Measurements from ENCODE around the gene MARK2.
A peak's percentile ranks its signal among the peaks of the same experiment; 100 is the strongest.
"Not testable (repeated sequence)": the region's sequence is repeated elsewhere in the genome, so short reads cannot be mapped to it uniquely, and the experiment has no call there.

The MARK2 gene

DNA sequence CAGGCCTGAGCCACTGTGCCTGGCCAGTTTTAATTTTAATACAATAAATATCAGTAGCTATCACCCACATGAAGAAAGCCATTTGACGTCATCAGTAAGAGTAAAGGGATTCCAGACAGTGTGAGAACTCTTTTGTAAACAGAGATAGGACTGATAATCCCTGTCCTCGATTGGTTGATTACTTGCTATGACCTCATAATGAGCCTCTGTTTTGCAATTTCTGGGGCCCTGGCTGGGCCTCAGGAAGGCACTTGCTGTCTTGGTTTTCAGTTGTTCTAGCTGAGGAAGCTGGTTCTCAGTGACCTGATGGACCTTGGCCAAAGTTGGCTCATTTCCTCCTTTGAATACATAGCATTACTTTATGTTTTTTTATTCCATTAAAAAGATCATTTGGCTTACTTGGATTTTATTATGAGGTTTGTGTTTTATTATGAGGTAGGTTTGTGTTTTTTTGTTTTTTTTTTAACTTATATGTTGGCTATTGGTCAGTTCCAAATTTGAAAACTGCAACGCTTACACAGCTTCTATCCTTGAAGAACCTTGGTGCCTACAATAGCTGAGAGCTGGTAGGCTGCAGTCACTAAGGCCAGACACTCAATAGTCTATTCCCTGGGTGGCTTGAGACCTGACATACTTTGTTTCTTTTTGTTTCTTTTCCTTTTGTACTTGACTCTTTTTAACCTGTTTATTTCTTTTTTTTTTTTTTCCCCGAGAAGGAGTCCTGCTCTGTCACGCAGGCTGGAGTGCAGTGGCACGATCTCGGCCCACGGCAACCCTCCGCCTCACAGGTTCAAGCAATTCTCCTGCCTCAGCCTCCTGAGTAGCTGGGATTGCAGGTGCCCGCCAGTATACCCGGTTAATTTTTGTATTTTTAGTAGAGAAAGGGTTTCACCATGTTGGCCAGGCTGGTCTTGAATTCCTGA, 20.0 kb downstream of the MARK2 start:
- peak; percentile 94 for DNase-seq

DNA sequence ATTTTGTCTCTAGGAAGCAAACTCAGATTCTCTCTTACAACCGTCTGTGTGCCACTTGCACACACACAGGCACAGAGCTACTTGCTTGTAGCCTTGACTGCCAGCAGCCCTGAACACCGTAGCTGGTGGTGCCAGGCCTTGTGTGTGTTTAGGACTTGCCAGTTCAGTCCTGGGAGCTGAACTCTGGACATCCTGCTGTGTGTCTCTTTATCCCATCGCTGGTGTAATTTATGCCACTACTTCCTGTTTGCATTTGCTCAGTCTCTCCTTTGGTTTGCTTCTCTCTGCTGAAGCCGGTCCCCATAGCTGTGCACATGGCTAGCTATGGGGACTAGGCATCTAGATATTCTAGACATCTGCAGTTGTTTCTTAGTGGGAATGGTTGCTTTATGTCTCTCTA, 24.0 kb downstream of the MARK2 start:
- DNase-seq: peak; percentile 65

DNA sequence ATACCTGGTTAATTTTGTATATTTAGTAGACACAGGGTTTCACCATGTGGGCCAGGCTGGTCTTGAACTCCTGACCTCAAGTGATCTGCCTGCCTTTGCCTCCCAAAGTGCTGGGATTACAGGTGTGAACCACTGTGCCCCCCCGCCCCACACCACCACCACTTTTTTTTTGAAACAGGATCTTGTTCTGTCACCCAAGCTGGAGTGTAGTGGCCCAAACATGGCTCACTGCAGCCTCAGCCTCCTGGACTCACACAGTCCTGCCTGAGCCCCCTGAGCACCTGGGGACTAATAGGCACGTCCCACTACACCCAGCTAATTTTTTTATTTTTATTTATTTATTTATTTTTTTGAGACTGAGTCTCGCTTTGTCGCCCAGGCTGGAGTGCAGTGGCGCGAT, 24.7 kb downstream of the MARK2 start:
- not testable (repeated sequence) for DNase-seq

DNA sequence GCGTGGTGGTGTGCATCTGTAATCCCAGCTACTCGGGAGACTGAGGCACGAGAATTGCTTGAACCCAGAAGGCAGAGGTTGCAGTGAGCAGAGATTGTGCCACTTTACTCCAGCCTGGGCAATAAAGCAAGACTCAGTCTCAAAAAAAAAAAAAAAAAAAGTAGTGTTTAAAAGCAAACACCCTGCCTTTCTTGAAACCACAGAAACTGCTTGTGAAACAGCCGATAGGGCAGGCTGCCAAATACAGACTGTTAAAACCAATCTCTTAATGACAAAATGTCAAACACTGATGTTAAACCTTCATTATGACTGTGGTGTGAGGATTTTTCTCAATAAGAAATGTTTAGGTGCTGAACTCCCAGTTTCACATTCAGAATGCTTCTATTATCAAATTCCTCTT, 27.3 kb downstream of the MARK2 start:
- peak; percentile 88 for DNase-seq

DNA sequence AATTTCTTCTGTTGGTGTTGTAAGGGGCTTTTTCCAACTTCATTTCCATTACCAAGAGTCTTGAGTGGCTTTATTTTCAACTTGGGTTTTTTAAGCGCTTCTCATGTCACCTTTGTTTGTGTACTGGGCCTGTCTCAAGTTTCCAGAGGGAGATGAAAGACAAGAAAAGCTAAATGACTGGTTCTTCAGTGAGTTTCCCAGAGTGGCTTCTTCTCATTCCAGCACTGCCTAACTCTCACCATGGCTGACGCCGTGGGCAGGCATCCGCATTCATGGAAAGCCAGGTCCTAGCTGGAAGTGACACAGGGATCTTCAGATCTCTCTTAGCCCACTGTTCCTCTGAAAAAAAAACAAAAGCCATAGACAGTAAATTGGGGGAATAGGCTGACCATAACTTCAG, 28.6 kb downstream of the MARK2 start:
- no peak for DNase-seq

DNA sequence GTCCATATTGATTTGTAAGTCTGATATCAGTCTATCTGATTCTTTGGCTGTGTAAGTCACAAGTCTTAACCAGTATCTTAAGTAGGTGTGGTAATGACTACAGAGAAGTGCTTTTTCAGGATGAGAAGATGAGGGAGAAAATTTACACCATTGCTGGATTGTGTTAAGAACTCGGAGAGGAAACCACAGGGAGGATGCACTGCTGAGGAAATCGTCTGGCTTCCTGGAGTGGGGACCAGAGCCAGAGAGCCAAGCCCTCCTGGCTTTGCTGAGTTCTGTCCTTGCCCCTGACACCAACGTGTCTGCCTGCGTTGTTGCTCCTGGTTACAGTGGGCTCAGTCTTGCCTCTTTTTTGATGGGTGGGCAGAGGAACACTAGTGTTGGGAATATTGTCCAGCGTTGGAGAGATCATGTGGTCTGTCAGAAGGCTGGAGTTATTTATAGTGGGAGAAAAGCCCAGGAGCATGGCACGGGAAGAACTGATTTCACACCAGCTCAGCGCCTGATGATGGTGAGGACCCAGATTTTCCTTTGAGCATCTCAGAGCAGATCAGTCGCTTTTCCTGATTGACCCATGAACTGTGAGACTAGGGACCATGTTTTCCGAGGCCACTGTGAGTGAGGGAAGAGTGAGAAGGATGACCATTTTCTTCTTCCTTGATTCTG, 29.6 kb downstream of the MARK2 start:
- peak; percentile 30 for DNase-seq

DNA sequence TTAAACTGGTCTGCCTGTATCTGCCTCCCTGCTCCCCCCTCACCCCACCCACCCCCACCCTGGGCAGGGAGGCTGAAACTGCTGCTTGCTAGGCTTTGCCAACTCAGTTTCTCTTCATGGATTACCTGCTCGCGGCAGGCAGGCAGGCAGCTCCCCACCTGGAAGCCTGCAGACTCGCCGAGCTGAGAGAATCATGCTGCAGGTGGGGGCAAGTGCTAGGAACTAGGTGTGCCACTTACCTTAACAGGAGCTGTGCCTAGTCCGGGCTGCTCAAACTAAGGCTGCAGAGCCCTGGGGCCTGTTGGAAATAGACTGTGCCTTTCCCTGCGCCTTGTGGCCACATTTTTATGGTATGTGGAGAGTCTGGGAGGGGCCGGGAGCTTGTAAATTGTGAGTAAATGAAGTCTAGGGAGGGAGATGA, 30.3 kb downstream of the MARK2 start:
- DNase-seq: no peak

DNA sequence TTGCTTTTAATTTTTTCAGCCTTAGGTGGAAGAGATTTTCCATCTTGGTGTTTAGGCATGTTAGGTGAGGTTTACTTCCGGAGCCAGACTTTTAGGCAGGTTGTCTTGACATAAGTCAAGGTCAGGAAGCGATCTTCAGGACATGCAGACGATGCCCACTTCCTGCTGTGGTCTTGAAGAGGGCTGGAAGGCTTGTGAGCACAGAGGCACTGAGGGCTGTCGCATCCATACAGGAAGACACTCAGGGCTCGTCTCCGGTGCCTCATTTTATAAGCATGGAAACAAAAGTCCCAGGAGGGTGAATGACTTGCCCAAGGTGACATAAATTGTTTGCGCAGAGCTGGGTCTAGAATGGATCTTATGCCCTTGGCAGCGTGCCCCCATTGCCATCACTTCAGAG, 30.8 kb downstream of the MARK2 start:
- no peak for DNase-seq

DNA sequence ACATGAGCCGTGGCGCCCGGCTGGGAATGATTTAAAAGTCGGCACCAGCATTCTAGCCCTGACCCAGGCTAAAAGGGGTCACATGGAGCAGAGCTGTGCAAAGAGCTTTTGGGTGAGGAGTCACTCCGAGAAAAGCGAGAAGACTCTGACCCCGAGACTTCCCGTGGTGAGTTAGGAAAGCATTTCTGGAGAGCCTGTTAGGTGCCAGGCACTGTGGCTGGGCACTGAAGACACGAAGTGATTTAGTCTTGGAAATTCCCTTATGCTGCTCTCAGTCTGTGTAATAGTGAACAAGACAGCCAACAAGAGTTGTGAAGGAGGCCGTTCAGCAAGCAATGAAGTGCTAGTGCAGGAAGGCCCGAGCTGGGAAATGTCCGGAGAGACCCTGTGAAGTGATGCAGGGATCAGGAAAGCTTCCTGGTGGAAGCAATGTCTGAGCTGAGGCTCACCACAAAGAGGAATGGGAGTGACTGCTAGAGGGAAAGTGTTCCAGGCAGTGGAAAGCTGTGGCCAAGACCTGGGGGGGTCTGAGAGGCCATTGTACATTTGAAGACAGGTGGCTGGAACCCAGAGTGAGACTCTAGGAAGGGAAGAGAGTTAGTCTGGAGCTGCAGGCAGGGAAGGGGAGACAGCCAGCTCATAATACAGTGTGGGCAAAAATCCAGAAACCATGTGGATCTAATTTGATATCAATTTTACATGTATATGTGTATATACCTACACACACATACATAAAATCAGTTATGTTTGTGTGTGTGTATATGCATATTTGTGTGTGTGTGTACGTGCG, 31.6 kb downstream of the MARK2 start:
- DNase-seq: no peak

DNA sequence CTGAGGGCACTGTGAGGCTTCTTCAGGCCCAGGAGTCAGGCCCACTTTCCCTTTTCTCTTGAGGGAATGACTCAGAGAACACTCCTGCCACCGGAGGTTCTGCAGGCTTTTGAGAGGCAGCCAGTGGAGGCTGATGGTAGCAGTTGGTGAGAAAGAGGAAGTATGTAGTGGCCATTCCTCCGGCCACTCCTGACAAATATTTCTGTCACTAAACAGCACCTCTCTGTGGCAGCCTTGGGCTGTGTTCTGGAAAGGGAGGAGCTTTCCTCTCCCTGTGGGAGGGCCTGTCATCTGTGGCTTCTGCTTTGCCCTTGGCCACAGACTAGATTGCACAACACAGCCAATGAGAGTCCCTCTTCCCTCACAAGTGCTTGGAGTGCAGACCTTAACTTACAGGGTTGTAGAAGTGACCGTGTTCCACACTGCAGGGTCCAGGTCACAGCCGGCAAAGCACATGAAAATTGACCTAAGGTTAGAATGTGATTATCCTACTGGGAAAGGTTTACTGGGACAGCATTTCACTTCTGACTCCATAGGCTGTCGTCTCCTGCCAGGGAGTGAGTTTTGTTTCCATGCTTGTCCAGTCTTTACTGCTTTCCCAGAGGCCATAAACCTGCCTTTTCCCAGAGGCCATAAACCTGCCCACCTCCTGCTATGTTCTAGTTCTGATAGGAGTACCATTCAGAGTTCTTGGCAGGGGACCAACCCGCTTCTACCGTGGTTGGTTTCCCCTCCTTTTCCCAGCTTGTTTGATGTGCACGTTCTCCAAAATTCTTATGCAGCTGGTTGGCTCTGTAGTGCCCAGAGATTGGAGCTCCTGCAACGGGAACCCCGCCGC, 33.3 kb downstream of the MARK2 start:
- DNase-seq: peak; percentile 100

DNA sequence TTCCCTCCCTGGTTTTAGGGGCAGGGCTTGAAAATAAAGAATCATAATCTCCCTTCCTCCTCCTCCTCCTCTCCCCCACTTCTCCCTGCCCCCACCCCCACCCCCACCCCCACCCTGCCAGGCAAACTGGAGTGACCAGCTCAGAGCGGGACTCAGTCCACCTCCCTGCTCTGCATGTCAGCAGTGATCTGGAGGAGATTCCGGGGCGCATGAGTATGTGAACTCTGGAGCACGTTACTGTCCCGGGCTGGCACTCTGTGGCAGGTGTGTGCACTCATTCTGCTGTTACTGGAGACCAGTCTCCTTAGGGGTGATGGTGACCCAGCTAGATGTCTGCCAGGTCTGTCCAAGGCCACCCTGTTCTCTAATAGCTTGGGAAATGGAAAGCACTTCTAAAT, 33.9 kb downstream of the MARK2 start:
- DNase-seq: no peak

DNA sequence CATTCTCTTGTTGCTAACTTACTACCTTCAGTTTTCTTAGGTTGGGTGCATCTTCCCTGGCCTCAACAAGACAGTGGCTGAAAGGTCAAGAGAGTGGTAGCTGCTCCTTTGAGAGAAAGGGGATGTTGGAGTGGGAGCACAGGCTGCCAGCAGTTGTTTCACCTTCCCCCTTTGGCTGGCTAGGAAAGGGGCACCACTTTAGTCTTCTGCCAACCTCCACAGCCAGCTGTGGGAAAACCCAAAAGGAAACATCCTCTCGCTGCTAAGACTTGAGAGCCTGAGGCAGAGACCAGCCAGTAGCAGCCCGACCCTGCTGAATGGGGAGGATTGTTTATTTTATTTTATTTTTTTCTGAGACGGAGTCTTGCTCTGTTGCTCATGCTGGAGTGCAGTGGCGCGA, 34.4 kb downstream of the MARK2 start:
- DNase-seq: no peak

DNA sequence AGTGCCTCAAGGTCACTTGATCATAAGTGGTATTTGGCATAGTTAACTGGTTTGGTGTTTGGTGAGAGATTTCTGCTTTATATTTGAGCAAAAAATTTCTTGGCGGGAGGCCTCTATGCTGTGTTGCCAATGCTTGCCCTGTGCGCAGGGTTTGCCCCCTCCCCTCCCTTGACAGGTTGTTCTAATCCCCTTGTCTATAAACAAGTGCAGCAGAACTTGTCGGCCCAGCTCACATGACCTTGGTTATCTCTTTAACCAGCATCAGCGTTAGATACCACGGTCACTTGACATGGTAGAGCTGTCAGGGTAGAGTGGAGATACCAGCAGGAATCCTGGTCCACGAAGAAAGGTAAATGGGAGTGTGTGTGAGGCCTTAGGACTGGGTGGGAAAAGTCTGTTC, 35.6 kb downstream of the MARK2 start:
- no peak for DNase-seq

DNA sequence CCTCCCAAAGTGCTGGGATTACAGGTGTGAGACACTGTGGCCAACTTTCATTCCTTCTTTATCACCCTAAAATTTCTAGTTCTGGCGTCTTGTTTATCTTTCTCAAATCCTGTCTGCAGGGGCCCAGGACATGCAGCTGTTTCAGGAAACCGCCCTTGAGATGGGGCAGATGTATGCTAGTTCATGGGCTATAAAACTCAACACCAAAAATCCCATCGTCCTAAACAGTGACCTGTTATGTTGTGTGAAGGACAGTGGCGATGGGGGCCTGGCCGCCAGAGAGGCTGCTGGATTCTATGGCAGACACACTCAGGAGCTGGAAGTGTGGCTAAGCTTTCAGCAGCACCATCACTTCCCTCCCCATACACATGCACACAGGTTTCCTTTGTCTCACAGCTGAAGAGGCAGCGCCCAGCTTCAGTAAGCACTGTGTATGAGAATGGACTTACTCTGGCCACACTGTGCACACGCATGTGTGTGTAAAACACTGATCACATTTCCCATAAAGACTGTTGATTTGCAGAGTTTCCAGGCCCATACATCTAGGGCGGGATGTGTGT, 36.7 kb downstream of the MARK2 start:
- DNase-seq: no peak

DNA sequence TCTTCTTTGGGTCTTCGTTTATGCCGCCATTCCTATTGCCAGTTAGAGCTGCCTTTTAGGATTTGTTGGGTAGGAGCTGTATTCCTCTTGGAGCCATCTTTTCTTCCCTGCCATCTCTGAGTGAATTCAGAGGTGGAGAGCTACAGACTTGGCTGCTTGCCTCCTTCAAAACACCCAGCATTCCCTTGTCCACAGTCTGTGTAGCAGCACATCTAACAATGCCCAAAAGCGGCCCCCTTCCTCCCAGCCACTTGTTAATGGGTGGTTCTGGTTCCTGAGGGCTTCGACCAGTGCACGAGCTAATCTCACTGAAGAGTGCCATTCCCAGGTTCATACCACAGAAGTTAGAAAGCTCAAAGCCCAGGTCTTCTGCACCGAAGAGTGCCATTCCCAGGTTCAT, 37.7 kb downstream of the MARK2 start:
- no peak for DNase-seq

DNA sequence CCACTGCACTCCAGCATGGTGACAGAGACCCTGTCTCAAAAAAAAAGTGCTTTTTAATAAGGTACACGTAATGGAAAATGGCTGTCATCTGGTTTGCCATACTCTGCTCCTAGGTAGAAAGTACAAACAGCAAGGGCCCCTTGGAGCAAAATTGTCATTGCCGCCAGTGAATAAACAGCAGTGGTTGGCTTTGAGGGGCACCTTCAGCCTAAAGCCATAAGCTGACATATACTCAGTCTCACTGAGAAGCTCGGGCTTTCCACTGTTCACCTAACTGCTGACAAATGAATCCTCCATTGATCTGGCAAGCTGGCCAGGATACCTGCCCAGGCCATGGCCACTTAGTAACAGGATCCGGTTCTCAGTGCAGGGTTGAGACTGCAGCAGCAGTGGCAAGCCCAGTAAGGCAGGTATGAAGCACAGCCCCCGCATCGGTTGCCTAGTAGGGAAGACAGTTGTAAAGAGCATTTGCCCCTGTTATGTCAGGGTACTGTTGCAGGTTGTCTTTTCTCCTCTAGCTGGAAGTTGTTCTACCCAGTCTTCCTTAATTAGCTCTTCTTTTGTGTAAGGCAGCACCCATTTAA, 38.8 kb downstream of the MARK2 start:
- no peak for DNase-seq

DNA sequence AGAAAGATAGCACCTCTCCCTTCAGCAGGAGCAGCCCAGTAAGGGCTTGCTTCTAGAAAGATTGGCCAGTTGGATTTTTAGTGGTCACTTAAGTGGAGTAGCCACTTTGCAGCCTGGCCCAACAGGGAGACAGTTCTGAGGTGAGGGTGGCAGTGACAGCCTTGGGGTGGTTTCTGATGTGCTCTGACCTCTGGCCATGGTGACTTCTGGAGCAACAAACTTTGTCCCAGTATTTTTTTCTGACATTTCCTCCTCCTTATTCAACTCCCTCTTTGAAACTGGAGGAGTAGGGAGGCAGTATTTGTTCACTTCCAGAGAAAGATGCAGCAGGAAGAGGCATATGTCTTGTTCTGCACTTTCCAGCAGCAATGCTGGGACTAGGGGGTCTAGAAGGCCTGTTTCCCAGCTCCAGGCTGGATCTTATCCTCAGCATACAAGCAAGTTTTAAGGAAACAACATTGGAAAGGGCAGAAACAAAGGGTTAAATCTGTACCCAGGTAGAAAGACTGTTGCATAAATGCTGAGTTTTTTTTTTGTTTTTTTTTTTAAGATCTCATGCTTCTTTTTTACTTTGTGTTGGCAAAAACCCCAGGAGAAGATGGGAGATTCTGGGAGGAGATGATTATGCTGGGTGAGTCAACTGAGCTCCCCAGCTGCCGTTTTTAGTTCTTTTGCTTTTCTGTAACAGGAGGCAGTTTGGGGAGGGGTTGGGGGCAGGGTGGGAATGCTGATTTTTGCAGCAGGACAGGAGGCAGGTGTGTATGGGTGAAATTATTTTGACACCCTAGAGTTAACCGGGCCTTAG, 40.9 kb downstream of the MARK2 start:
- DNase-seq: no peak

DNA sequence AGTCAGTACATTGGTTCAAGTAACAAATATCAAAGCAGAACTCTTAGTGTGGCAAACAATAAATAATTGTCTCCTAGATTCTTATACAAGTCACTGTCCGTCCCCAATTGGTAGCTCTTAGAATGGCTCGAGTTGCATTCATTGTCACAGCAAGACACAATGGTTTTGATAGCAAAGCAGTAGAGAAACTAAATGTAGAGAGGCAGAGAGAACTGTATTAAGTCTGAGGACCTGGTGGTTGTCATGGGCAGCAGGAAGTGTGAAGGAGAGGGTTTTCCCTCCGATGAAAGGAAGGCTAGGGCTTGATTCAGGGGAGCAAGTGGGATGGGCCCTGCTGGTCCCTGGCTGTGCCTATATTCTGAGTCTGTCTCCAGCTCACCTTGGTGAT, 41.5 kb downstream of the MARK2 start:
- DNase-seq: no peak

DNA sequence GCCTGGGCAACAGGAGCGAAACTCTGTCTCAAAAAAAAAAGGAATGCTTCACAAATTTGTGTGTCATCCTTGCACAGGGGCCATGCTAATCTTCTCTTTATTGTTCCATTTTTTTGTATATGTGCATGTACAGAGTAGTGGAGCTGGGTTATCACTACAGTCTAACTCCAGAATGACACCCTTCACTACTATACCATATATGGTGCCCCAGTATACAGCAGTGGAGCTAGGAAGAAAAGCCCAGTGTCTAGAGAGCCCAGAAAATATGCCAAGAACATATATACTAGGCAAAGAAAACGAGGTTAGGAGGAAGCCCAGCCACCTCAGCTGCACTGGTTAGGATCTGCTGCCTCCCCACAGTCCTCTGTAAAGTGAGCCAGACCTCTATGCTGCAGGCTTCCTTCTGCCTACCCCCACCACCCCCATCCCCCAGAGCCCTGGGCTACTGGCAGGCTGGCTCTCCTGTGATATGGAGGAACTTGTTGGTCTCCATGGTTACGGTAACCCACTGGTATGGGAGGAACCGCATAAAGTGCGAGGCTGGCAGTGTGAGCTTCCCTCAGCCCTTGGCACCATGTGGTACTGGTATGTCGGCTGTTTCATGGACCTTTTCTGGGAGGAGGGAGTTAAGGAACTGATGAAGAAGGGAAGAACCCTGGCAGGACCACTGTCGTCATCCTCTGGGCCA, 43.8 kb downstream of the MARK2 start:
- DNase-seq: peak; percentile 73

DNA sequence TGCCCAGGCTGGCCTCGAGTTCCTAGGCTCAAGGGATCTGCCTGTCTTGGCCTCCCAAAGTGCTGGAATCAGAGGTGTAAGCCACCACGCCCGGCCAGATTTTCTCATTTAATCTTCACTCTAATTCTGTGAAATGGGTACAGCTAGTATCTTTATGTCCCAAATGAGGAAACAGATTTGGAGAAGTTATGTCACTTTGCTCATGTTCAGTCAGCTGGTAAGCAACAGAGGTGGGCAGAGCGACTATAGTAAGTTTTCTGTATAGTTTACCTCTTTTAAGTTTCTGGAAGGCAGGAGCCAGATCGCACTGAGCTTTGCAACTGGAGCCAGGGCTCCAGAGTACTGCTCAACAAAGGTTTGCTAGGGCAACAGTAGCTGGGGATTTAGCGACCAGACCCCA, 44.9 kb downstream of the MARK2 start:
- DNase-seq: no peak

Data from MV-4-11 (cell line).